Ovary (tissue), 3 donors: ENCODE results near the gene PTPN7.

Experiments
- EP300 ChIP-seq: sonication (generic); formaldehyde crosslinking; IDR thresholded peaks from one replicate; pipeline ENCODE4 v1.6.1; 2017; ENCODE audit warnings: antibody characterized with exemption
- POLR2A ChIP-seq: fragments of 450-650 bp; IDR thresholded peaks from one replicate; pipeline ENCODE4 v1.6.1; 2017; ENCODE audit warnings: antibody characterized with exemption, mild to moderate bottlenecking, moderate library complexity
- TF ChIP-seq, protein P1 (sequence below), 3 donors: fragments of 450-650 bp in 2 of 3; fragments of 200-600 bp in 1 of 3; IDR thresholded peaks; one replicate each; pipeline versions ENCODE4 v1.5.1 to v1.8.0; 2016 to 2022; ENCODE audit warnings: antibody characterized with exemption in 3 of 3, mild to moderate bottlenecking in 1 of 3
- donor health status: DM: no; HTN: no; CAD: no.

DNA sequence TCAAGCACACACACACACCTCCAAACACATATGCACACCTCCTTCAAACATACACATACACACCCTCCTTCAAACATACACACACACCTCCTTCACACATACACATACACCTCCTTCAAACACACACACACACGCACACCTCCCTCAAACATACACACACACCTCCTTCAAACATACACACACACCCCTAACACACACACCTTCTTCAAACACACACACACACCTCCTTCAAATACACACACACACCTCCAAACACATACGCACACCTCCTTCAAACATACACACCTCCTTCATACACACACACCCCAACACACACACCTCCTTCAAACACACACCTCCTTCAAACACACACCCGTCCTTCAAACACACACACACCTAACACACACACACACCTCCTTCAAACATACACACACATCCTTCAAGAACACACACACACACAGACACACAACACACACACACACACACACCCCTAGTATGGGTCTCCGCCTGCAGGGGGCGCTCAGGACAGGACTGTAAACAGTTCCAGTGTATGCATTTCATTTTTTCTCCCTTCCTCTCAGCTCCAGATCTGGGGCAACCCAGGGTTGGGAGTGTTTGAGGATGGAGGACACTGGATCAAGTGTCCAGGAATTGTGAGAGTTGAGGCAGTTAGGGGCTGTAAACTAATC lies 45.3 kb upstream of the PTPN7 start:
- TF ChIP-seq, protein P1, sequence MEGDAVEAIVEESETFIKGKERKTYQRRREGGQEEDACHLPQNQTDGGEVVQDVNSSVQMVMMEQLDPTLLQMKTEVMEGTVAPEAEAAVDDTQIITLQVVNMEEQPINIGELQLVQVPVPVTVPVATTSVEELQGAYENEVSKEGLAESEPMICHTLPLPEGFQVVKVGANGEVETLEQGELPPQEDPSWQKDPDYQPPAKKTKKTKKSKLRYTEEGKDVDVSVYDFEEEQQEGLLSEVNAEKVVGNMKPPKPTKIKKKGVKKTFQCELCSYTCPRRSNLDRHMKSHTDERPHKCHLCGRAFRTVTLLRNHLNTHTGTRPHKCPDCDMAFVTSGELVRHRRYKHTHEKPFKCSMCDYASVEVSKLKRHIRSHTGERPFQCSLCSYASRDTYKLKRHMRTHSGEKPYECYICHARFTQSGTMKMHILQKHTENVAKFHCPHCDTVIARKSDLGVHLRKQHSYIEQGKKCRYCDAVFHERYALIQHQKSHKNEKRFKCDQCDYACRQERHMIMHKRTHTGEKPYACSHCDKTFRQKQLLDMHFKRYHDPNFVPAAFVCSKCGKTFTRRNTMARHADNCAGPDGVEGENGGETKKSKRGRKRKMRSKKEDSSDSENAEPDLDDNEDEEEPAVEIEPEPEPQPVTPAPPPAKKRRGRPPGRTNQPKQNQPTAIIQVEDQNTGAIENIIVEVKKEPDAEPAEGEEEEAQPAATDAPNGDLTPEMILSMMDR (IDR thresholded peaks at IDR 0.05): no peak
- no peak for TF ChIP-seq POLR2A
- no peak for TF ChIP-seq EP300
